ENCODE data around the gene EIF1AD.

- no peak for TF ChIP-seq CTCF (IDR thresholded peaks at IDR 0.05; ENCODE audit: control extremely low read depth in 1 of 3, insufficient read depth in 1 of 3, low read depth in 1 of 3, low read length in 3 of 3)
- no peak for TF ChIP-seq CBX8 (IDR thresholded peaks at IDR 0.05; ENCODE audit: borderline replicate concordance, low read depth, low read length)
- no peak for TF ChIP-seq YY1 (IDR thresholded peaks at IDR 0.05; ENCODE audit: low read depth, low read length)
- TF ChIP-seq POLR2A (IDR thresholded peaks at IDR 0.05; ENCODE audit: control extremely low read depth in 1 of 2, low read depth in 2 of 2, low read length in 2 of 2) = no peak
- TF ChIP-seq TAF1 (IDR thresholded peaks at IDR 0.05; ENCODE audit: low read depth, low read length) = no peak
- no peak for TF ChIP-seq TAF7 (optimal IDR thresholded peaks at IDR 0.05; ENCODE audit: borderline replicate concordance, low read depth, low read length)
- no peak for TF ChIP-seq GABPA (IDR thresholded peaks at IDR 0.05; ENCODE audit: borderline replicate concordance, insufficient read depth, low read length)
- TF ChIP-seq GTF2F1 (IDR thresholded peaks at IDR 0.05; ENCODE audit: borderline replicate concordance, low read depth, low read length) = no peak
- TF ChIP-seq EZH2 (IDR thresholded peaks at IDR 0.05; ENCODE audit: low read depth, low read length, severe bottlenecking) = no peak
- no peak for TF ChIP-seq MAX (IDR thresholded peaks at IDR 0.05)
- TF ChIP-seq HDAC2 (IDR thresholded peaks at IDR 0.05; ENCODE audit: borderline replicate concordance in 1 of 2, low read depth in 2 of 2, low read length in 2 of 2) = peak in 1 of 2 experiments; percentile 91; a peak in 1 of 4 replicates
- TF ChIP-seq ATF2 (IDR thresholded peaks at IDR 0.05; ENCODE audit: low read length) = no peak
Measured at GRCh38 chr11:66011239-66011784, 9.4 kb upstream of the EIF1AD start.

All from H1 (cell line).